Gastrocnemius medialis (tissue), 4 donors: ENCODE measurements around the gene PTGES2. TPM values are rescaled to one million over a fixed set of nuclear protein-coding genes. Genes with fewer than 3 reads are reported as not detected.
"Not testable (repeated sequence)": the region's sequence is repeated elsewhere in the genome, so short reads cannot be mapped to it uniquely, and the experiment has no call there.

ENCODE experiments used
- ATAC-seq, 2 donors: fragments of 150-250 bp; one replicate each; pipeline ENCODE4 v1.9.1; 2016
- DNase-seq, 2 donors: peaks; one replicate each; pipeline ENCODE4 v3.0.0-alpha.2; 2019
- H3K27ac ChIP-seq, 4 donors: fragments of 200-600 bp; sonication (generic); 1 replicate in 1 of 4; 2 replicates in 3 of 4; pipeline ENCODE4 v1.5.1; 2016 to 2018; ENCODE audit warnings: mild to moderate bottlenecking in 2 of 4, moderate library complexity in 1 of 4
- H3K27me3 ChIP-seq, 3 donors: fragments of 200-600 bp; sonication (generic) in 2 of 3; 1 replicate in 1 of 3; 2 replicates in 2 of 3; pipeline versions ENCODE4 v1.5.1 to v1.6.0; 2016 to 2019; ENCODE audit warnings: mild to moderate bottlenecking in 1 of 3, moderate library complexity in 1 of 3
- H3K36me3 ChIP-seq, 2 donors: fragments of 200-600 bp; sonication (generic) in 1 of 2; one replicate each; pipeline ENCODE4 v1.5.1; 2017 to 2018
- H3K4me1 ChIP-seq, 2 donors: fragments of 200-600 bp; sonication (generic) in 1 of 2; one replicate each; pipeline ENCODE4 v1.5.1; 2016 to 2017; ENCODE audit warnings: mild to moderate bottlenecking in 2 of 2
- H3K4me3 ChIP-seq, 4 donors: fragments of 200-600 bp; sonication (generic) in 3 of 4; 1 replicate in 1 of 4; 2 replicates in 3 of 4; pipeline ENCODE4 v1.5.1; 2016 to 2019; ENCODE audit warnings: mild to moderate bottlenecking in 2 of 4
- H3K9me3 ChIP-seq, 3 donors: fragments of 200-600 bp; sonication (generic) in 2 of 3; 1 replicate in 1 of 3; 2 replicates in 2 of 3; pipeline ENCODE4 v1.5.1; 2016 to 2019
- CTCF ChIP-seq, 5 experiments: fragments of 450-650 bp in 3 of 5; fragments of 200-600 bp in 2 of 5; sonication (generic) in 2 of 5; IDR thresholded peaks in 4 of 5; conservative IDR thresholded peaks in 1 of 5; 1 replicate in 4 of 5; 2 replicates in 1 of 5; pipeline ENCODE4 v1.5.1; 2016 to 2019; ENCODE audit warnings: antibody characterized with exemption in 5 of 5, mild to moderate bottlenecking in 3 of 5, moderate library complexity in 3 of 5
- POLR2A ChIP-seq, 2 donors: fragments of 450-650 bp; IDR thresholded peaks; one replicate each; pipeline ENCODE4 v1.6.1; 2017; ENCODE audit warnings: antibody characterized with exemption in 2 of 2, mild to moderate bottlenecking in 2 of 2, moderate library complexity in 2 of 2
- in situ Hi-C, 4 donors: fragments of 200-750 bp; cut with MboI; loops; one replicate each; pipeline versions ENCODE4 v1.15.0 to v1.8.0; 2017; ENCODE audit warnings: low sequenced_read_pairs in 4 of 4
- intact Hi-C: fragments of 100-400 bp; cut with DNase I; formaldehyde crosslinking; loops from one replicate; pipeline ENCODE4 v1.15.1; 2023; ENCODE audit warnings: low total_unique reads
- total RNA-seq, 4 donors: library from RNA; depleted of rRNA; stranded (reverse); fragments of >200 nt; gene quantifications; one replicate each; pipeline versions ENCODE4 v1.1.0 to v1.2.3, GENCODE V29; 2016

The PTGES2 gene
- total RNA-seq, 4 donors from 2014 or later, result 95.2 to 266 (median 155) TPM

GRCh38 chr9:128141604-128142003 lies 14.1 kb upstream of the PTGES2 start:
- H3K4me1 ChIP-seq, result no peaks in the 10 kb centered on the region
- ATAC-seq, result no peak
- in situ Hi-C loops (no loop called here), intact Hi-C loops (no loop called here)
- H3K4me3 ChIP-seq, result no peak overlapping the region
- no peaks in the 10 kb centered on the region for H3K9me3 ChIP-seq
- no peaks in the 10 kb centered on the region for H3K27me3 ChIP-seq
- H3K27ac ChIP-seq, result no peak overlapping the region
- DNase-seq, result no peak
- no peaks in the 10 kb centered on the region for H3K36me3 ChIP-seq
- TF ChIP-seq POLR2A (IDR thresholded peaks at IDR 0.05) (no peak), CTCF (IDR thresholded peaks at IDR 0.05 in 4 of 5, conservative IDR thresholded peaks at IDR 0.05 in 1 of 5) (no peak)

GRCh38 chr9:128139621-128140020 lies 12.1 kb upstream of the PTGES2 start:
- no peaks in the 10 kb centered on the region for H3K4me1 ChIP-seq
- no peaks in the 10 kb centered on the region for H3K27me3 ChIP-seq
- H3K27ac ChIP-seq, result no peak overlapping the region
- TF ChIP-seq POLR2A (IDR thresholded peaks at IDR 0.05) (no peak), CTCF (IDR thresholded peaks at IDR 0.05 in 4 of 5, conservative IDR thresholded peaks at IDR 0.05 in 1 of 5) (no peak)
- no peaks in the 10 kb centered on the region for H3K36me3 ChIP-seq
- H3K4me3 ChIP-seq, result no peak overlapping the region
- in situ Hi-C loops, result no loop called here
- intact Hi-C loops, result no loop called here
- DNase-seq (no peak), ATAC-seq (no peak)
- H3K9me3 ChIP-seq, result no peaks in the 10 kb centered on the region

- no peaks in the 10 kb centered on the region for H3K9me3 ChIP-seq
- no peaks in the 10 kb centered on the region for H3K27me3 ChIP-seq
- no peaks in the 10 kb centered on the region for H3K4me1 ChIP-seq
- DNase-seq, result no peak
- no peak for ATAC-seq
- no peak overlapping the region for H3K4me3 ChIP-seq
- H3K36me3 ChIP-seq, result no peaks in the 10 kb centered on the region
- TF ChIP-seq CTCF (IDR thresholded peaks at IDR 0.05 in 4 of 5, conservative IDR thresholded peaks at IDR 0.05 in 1 of 5) (no peak), POLR2A (IDR thresholded peaks at IDR 0.05) (no peak)
- intact Hi-C loops (no loop called here), in situ Hi-C loops (no loop called here)
- no peak overlapping the region for H3K27ac ChIP-seq
Observed at GRCh38 chr9:128138001-128138400, 10.5 kb upstream of the PTGES2 start.

GRCh38 chr9:128136816-128137793 lies 9.6 kb upstream of the PTGES2 start:
- intact Hi-C loops (no loop called here), in situ Hi-C loops (no loop called here)
- H3K4me3 ChIP-seq, result no peak overlapping the region
- H3K9me3 ChIP-seq, result no peaks in the 10 kb centered on the region
- ATAC-seq, result no peak
- H3K27me3 ChIP-seq, result no peaks in the 10 kb centered on the region
- H3K4me1 ChIP-seq, result no peaks in the 10 kb centered on the region
- H3K27ac ChIP-seq, result no peak overlapping the region
- DNase-seq, result no peak
- no peaks in the 10 kb centered on the region for H3K36me3 ChIP-seq
- no peak for TF ChIP-seq CTCF (IDR thresholded peaks at IDR 0.05 in 4 of 5, conservative IDR thresholded peaks at IDR 0.05 in 1 of 5)
- TF ChIP-seq POLR2A (IDR thresholded peaks at IDR 0.05), result no peak

- in situ Hi-C loops, H3K27ac ChIP-seq, ATAC-seq, H3K4me3 ChIP-seq, intact Hi-C loops, H3K36me3 ChIP-seq, DNase-seq, H3K9me3 ChIP-seq, H3K27me3 ChIP-seq, H3K4me1 ChIP-seq: not testable (repeated sequence)
Observed at GRCh38 chr9:128135561-128135960, 8.0 kb upstream of the PTGES2 start.

GRCh38 chr9:128132139-128132538 lies 4.6 kb upstream of the PTGES2 start:
- H3K36me3 ChIP-seq, H3K4me1 ChIP-seq, H3K9me3 ChIP-seq, intact Hi-C loops, DNase-seq, H3K4me3 ChIP-seq, H3K27me3 ChIP-seq, in situ Hi-C loops, H3K27ac ChIP-seq, ATAC-seq: not testable (repeated sequence)

GRCh38 chr9:128131346-128131745 lies 3.8 kb upstream of the PTGES2 start:
- ATAC-seq, H3K4me3 ChIP-seq, in situ Hi-C loops, DNase-seq, H3K27ac ChIP-seq, H3K27me3 ChIP-seq, intact Hi-C loops, H3K36me3 ChIP-seq, H3K9me3 ChIP-seq: not testable (repeated sequence)
- H3K4me1 ChIP-seq, result peaks cover 9 to 17% of the 10 kb centered on the region in 2 donors

GRCh38 chr9:128130651-128131050 lies 3.1 kb upstream of the PTGES2 start:
- in situ Hi-C loops, H3K27me3 ChIP-seq, H3K36me3 ChIP-seq, H3K4me3 ChIP-seq, H3K27ac ChIP-seq, DNase-seq, H3K9me3 ChIP-seq, intact Hi-C loops, ATAC-seq: not testable (repeated sequence)
- peaks cover 16 to 24% of the 10 kb centered on the region in 2 donors for H3K4me1 ChIP-seq
